Coronary artery (tissue), 2 donors: Measurements from ENCODE around the gene SEMA6A.

ENCODE experiments used
- DNase-seq: peaks from one replicate; pipeline ENCODE4 v3.0.0-alpha.2; 2017; ENCODE audit warnings: low spot score
- H3K27ac ChIP-seq, 2 donors: fragments of 200-600 bp; sonication (generic); one replicate each; pipeline ENCODE4 v1.5.1; 2016 to 2019
- H3K4me3 ChIP-seq: fragments of 200-600 bp; sonication (generic); 2 replicates; pipeline ENCODE4 v1.5.1; 2016; ENCODE audit warnings: mild to moderate bottlenecking, moderate library complexity
- TF ChIP-seq, protein P1 (sequence below): fragments of 200-600 bp; sonication (generic); IDR thresholded peaks from one replicate; pipeline ENCODE4 v1.5.1; 2019; ENCODE audit warnings: antibody characterized with exemption

SEMA6A gene

DNA sequence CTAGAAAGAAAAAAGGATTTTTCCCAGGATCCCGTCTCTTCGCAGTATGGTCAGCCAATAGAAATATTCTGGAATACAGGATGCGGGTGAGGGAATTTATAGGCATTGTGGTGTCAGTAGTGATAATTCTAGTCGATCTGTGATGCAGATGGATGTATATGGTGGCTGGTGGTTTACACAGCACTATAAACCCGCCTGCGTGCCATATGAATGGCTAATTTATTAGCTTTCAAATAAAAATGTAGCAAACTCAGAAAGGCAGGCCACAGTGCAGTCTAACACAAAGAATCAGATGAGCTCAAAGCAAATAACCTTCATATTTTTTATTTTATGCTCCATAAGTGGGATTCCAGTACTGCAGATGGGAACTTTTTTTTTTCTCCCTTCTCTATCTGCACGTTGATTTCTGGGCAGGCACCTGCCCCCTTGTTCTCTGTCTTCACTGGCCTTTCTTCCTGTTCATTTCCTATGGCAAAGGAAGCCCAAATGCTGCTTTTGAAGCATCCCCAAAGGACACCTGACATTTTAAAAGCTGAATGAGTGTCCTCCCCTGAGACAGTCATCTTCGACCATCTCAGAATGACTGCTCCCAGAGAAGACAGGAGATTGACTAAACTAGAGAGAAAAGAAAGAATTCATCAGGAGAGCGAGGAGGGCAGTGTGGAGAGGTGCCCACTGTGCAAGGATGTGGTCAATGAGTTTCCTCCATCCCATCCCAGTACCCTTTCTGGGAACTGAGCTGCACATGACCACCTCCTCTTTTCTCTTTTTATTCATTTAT lies 52.1 kb downstream of the SEMA6A start:
- no peak overlapping the region for H3K27ac ChIP-seq
- TF ChIP-seq, protein P1, sequence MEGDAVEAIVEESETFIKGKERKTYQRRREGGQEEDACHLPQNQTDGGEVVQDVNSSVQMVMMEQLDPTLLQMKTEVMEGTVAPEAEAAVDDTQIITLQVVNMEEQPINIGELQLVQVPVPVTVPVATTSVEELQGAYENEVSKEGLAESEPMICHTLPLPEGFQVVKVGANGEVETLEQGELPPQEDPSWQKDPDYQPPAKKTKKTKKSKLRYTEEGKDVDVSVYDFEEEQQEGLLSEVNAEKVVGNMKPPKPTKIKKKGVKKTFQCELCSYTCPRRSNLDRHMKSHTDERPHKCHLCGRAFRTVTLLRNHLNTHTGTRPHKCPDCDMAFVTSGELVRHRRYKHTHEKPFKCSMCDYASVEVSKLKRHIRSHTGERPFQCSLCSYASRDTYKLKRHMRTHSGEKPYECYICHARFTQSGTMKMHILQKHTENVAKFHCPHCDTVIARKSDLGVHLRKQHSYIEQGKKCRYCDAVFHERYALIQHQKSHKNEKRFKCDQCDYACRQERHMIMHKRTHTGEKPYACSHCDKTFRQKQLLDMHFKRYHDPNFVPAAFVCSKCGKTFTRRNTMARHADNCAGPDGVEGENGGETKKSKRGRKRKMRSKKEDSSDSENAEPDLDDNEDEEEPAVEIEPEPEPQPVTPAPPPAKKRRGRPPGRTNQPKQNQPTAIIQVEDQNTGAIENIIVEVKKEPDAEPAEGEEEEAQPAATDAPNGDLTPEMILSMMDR: no peak
- no peak overlapping the region for H3K4me3 ChIP-seq
- no peak for DNase-seq

DNA sequence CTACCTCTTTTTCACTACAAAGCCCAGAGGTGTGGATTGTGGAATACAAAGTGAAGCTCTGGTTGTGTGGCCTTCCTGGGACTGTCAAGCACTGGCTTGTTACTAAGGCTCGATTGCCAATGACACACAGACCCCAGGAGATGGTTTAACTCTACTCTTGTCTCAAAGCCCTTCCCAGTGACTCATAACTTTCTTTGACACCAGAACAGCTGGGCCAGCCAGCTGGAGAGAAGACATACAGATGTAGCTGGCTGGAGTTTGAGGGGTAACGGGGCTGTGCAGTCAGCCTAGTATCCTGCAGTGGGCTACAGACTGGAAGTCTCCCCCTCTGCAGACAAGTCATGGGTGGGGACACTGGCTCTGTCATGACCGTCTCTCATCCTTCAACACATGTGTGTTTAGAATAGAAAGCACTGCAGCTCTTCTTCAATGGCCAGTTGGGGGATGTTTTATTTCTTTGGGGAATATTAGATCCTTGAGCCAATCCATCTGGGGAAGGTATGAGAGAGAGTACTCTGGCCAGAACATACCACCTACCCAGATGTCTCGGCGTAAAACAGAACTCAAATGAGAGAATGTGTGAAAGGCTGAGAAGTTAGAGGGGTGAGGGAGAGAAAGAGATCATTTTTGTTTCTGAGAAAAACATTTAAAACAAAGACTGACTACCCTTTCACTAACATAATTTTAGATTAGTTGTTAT lies 53.3 kb downstream of the SEMA6A start:
- Histone ChIP-seq H3K4me3 (no peak overlapping the region), H3K27ac (no peak overlapping the region)
- DNase-seq: no peak
- TF ChIP-seq, protein P1: no peak

DNA sequence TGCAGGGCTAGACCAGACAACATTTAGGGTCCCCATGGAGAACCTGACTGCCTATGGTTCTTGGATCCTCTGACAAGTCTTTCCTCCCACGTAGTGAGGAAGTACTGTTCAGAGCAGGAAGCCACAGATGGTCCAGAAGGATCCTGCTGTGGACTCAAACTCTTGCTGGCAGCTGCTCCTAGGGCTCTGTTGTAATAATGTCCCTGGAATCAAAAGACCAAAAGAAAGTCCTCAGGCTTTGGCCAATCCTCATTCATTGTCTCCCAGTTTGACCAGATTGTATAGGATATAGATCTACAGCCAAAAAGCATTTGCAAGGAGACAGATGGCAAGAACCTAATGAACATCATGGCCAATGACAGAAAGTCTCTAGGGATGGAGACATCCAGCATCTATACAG lies 53.9 kb downstream of the SEMA6A start:
- H3K4me3 ChIP-seq: no peak overlapping the region
- H3K27ac ChIP-seq: no peak overlapping the region
- no peak for DNase-seq
- TF ChIP-seq, protein P1: no peak

DNA sequence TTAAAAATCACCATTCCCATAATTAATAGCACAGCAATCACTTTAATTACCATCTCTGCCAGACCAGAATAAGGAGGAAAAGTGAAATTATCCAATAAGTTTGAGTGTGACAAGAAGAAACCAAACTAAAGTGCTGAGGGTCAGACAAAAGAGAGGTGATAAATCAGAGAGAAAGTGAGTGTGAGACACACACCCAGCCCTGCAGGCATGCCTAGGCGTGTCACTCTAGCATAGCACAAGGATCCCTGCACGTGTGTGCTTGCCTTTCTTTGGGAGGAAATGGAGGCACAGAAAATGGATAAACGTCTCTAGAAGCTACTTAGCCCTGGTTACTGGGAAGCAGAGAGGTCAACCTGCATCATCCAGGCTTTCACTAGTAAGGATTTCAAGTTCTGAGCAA lies 56.2 kb downstream of the SEMA6A start:
- TF ChIP-seq, protein P1: no peak
- no peak for DNase-seq
- Histone ChIP-seq H3K27ac (no peak overlapping the region), H3K4me3 (no peak overlapping the region)

DNA sequence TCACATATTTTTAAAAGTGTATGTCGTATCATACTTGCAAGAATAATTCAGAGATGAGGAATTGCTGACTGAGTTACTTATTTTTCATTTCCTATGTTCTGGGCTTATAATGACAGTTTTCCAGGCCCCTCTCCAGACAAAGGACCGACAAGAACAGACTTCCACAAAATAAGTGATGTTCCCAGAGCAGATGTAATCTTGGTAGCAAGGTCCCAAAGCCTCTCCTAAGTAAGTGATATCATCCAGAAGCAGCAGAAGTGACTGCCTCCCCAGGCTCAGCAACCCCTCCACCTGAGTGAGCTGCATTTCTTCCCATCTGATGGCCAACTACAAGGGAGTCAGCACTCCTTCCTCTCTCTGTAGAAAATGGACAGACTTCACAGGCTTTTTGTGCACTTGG lies 57.1 kb downstream of the SEMA6A start:
- H3K4me3 ChIP-seq: no peak overlapping the region
- TF ChIP-seq, protein P1: no peak
- no peak for DNase-seq
- no peak overlapping the region for H3K27ac ChIP-seq

DNA sequence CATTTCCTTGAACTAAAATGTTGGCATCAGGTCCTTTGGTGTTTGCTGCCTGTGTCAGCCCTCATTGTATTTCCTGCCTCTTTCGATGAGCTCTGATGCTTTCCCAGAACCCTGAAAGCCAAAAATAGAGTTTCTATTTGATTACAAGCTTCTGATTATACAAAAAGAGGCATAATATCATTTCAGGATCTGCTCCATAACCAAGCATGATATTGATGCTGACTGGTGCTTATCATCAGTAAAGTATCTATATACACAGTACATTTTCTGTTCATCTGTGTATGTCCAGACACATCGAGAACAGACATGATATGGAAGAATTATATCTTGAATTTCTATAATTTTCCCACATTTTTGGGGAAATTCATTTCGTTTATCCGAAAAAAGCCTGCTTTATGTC lies 58.6 kb downstream of the SEMA6A start:
- TF ChIP-seq, protein P1: no peak
- Histone ChIP-seq H3K27ac (no peak overlapping the region), H3K4me3 (no peak overlapping the region)
- no peak for DNase-seq
